GM12892 (cell line): ENCODE data around the gene MGA.

ENCODE experiments used
- POLR2A ChIP-seq: IDR thresholded peaks from 2 replicates; pipeline ENCODE4 v1.6.1; 2011; ENCODE audit warnings: low read depth, low read length, control low read depth
- POLR2AphosphoS5 ChIP-seq: IDR thresholded peaks from 2 replicates; pipeline ENCODE4 v1.6.1; 2011; ENCODE audit warnings: low read depth, low read length, control low read depth

- TF ChIP-seq POLR2A = no peak
- no peak for TF ChIP-seq POLR2AphosphoS5
These were observed 148.9 kb downstream of the MGA start for GRCh38 chr15:41809121-41809520.
